GM19468 (cell line): ENCODE data around the gene RIN3.

Experiments
- ATAC-seq: cut with Tn5 transposase; IDR thresholded peaks from one replicate; pipeline ENCODE4 v1.9.1; 2021; ENCODE audit warnings: mild to moderate bottlenecking, moderate library complexity, moderate number of reproducible peaks; ENCODE audit not compliant: unreplicated experiment; ENCODE audit errors: extremely low read depth

RIN3 gene

DNA sequence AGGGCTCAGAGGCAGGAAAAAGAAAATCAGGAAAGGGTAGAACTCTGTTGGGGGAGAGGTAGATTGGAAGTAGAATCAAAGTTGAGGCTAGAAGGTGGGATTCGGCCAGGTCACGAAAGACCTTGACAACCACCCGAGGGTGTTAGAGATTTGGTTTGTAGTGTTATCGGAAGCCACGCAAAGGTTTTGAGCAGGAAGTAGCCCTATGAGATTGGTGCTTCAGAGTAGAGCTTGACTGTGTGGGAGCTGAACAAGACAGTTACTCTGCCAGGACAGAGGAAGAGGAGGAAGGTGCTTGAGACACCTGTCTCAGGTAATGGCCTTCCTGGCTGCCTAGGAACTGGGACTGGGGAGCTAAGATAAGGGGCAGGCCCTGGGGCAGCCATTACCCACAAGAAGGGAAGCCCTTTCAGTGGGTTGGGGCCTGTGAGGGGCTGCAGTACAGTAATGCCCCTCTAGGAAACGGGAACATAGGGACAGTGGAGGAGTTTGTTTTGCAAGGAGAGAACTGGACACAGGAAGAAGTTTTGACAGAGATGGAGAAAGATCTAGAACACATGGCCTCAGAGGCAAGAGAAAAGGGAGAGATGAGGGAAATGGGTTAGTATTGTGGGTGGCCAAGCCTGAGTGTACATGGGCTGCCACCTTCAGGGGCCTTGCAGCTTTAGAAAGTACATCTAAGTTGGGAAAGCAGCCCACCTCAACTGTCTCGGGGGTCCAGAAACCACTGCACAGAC is 73.5 kb downstream of the RIN3 start:
- ATAC-seq: no peak

DNA sequence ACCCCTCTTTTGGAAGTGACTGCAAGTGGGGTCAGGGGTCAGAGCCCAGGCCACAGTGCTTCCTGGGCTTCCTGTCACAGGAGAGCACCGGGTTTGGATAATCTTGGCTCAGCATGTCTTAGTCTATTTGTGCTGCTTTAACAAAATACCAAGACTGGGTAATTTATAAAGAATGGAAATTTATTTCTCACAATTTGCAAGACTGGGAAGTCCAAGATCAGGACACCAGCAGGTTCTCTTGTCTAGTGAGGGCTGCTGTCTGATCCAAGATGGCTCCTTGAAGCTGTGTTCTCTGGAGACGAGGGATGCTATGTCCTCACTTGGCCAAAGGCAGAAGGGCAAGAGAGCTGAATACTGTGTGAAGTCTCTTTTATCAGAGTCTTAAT is 74.1 kb downstream of the RIN3 start:
- ATAC-seq: no peak

DNA sequence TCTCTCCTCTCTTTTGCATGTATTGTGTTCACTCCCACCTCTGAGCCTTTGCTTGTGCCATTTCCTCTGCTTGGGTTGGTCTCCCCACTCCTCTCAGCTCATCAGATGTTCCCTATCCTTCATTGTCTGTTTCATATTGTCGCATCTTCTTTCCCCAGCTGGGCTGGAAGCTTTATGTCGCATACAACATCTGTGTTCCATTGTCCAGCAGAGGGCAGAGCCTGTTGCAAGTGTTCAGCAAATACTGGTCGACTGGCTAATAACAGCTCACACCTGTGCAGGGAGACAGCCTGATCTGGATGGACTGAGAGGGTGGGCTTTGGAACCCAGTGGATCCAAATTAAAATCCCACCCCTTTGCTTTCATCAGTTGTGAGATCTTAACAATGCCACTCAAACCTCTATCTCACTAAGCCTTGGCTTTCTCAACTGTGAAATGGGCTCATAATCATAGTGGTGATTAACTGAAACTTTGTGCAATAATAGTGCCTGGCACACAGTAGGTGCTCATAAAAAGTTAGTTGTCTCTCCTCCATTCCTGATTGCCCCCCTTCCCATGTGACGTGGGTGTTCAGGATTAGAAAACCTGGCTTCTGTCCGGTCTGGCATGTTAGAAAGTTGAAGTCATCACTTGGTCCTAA is 75.8 kb downstream of the RIN3 start:
- no peak for ATAC-seq

DNA sequence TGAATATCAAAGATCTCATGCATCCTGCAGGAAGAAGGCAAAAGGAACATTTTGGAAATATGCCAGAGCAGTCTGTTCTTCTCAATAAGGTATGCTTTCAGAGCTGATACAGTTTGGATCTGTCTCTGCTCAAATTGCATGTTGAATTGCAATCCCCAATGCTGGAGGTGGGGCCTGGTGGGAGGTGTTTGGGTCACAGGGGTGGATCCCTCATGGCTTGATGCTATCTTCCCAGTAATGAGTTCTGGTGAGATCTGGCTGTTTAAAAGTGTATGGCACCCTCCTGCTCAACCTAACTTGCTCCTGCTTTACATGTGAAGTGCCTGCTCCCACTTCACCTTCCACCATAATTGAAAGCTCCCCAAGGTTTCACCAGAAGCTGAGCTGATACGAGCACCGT is 76.6 kb downstream of the RIN3 start:
- ATAC-seq: no peak

DNA sequence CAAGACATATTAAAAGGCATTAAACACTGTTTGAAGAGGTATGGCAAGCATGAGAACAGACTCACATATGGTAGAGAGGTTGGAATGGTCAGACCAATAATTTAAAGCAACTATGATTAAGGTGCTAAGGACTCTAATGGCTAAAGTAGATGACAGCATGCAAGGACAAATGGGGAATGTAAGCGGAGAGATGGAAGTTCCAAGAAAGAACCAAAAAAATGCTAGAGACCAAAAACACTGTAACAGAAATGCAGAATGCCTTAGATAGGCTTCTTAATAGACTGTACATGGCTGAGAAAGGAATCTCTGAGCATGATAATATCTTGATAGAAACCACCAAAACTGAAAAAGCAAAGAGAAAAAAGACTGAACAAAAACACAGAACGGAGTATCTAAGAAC is 77.4 kb downstream of the RIN3 start:
- ATAC-seq: no peak

DNA sequence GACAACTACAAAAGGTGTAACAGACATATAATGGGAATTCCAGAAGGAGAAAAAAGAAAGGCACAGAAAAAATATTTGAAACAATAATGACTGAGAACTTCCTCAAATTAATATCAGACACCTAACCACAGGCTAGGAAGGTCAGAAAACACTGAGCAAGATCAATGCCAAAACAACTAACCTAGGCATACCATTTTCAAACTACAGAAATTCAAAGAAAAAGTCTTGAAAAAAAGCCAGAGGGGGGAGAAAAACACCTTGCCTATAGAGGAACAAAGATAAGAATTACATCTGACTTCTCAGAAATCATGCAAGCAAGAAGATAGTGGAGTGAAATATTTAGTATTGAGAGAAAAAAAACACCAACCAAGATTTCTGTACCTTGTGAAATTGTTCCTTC is 77.8 kb downstream of the RIN3 start:
- no peak for ATAC-seq

DNA sequence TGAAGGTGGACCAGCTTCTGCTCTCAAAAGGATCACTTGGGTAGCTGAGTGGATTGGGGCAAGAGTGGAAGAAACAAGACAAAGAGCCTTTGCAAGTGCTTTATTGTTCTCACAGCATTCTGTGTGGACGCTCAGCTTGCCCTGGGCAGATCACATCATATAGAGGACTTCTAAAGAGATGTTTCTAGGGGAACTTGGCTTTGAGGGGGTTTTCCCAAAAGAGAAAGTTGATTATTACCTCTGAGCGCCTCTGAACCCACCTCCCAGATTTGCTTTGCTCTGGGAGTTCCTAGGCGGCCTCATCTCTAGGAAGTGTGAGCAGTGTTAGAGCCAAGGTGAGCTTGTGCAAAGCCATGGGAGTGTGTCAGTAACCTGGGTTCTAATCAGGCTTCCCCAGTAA is 81.7 kb downstream of the RIN3 start:
- no peak for ATAC-seq

DNA sequence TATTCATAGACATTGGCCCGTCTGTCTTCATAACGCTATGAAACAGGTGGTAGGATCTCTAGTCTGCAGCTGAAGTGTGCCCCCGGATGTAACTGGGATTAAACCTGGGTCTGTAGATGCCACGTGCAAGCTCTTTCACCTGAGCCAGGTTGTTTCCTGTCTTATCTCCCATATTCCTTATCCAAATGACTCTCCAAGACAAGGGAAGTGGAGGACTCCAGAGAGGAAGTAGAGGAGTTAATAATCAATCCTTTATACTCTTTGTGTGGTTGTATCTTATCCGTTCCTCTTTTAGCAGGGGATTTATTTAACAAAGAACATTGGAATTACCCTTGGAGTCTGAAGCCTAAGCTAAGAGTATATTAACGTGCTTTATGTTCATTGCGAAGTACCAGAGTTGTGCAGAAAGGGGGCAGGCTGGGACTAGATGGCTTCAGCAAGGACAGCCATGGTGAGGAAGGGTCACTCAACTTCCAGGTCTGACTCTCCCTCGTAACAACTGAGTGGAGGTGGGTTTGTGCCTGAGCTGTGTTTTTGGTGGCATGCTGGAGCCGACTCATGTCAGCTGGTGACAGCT is 82.8 kb downstream of the RIN3 start:
- ATAC-seq: no peak

DNA sequence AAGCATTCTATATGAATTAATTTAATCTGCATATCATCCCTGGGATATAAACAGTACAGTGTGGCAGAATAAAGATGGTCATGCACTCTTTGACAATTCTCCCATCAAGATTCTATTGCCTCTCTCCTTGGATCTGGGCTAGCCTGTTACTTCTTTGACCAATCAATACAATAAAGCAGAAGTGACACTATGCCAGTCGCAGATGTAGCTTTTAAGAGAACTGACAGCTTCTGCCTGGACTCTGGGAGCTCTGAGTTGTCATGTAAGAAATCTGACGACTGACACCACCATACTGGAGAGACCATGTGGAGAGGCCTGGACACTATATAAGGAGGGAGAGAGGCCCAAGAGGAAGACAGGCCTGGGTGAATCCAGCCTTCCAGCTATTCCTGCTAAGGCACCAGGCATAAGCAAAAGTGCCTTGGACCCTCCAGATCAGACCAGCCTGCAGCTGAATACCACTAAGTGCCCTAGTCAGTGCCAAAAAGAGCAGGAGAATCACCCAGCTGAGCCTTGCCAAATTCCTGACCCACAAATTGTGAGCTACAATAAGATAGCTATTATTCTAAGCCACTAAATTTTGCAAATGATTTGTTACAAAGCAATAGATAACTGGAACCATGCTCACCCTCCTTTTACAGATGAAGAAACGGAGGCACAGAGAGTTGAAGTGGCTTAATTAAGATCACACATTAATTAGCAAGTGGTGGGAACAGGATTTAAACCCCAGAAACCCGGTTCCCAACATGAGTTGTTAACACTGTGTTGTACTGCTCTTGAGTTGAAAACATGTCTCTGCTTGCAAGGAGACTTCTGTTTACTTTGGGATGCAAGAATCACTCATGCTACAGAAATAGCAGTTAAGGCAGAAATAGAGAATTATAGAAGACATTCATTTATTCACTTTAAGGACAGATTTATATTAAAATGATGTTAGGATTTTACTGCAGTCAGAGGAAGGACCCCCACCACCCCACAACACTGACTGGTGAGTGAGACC is 84.6 kb downstream of the RIN3 start:
- no peak for ATAC-seq

DNA sequence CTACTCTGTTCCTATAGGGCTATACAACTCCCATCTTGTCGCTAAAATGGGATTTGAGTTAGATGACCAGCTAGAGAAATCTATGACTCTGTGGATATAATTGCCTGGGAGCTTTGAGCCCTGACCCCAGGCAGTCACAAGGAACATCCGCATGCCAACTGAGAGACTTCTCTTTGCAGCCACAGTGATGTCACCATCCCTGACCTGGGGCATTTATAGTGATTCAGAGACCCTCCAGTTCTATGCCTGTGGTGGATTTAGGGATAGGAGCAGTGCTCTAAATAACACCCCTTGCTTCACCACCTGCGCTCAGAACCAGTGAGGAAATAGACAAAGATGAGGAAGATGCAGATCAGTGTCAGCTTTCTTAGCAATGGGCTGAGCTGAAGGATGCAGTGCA is 86.2 kb downstream of the RIN3 start:
- no peak for ATAC-seq

DNA sequence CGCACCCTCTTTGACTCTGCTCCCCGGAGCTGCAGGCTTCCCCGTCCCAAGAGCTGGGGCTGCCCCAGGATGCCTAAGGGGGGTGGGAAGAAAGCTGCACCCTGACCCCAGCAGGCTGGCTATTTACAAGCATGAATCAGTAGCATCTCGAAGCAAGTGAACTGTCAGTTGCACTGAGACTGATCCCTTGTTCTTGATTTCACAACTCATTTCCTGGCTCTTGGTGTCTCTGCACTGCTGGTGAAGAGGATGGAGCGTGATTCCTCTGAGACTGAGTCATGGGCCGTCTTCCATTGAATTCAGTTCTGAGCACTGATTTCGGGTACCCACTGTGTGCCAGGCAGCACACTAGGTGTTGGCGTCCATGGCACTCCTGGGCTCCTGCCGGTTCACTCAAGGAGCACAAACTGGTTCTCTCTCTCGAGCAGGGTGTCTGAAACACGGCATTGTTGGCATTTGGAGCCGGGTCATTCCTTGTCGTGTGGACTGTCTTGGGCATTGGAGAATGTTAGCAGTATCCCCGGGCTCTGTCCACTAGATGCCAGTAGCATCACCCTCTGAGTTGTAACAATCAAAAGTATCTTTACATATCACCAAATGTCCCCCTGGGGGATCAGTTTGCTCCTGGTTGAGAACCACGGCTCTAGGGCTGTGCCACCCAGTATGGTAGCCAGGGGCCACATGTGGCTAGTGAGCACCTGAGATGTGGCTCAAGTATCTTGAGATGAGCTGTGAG is 86.9 kb downstream of the RIN3 start:
- no peak for ATAC-seq

DNA sequence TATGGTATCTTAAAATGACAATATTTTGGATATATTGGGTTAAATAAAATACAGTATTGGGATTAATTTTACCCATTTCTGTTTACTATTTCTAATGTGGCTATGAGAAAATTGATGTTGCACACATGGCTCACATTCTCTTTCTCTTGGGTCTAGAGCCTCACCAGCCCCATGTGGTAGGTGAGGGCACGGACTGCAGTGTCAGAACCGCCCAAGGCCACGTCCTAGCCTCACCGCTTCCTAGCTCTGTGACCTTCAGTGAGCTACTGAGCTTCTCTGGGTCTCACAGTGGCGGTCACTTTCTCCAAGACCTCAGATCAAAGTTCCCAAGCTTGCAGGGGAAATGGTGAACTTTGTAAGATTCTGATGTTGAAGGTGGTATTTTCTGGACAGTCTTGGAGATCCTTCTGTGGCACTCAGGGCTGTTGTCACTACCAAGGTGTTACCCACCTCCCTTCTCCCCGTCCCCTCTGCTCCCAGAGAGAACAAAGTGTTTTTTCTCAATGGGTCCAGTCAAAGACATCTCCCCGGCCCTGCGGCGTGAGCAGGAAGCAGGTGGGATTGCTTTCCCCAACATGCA is 87.6 kb downstream of the RIN3 start:
- ATAC-seq: no peak

DNA sequence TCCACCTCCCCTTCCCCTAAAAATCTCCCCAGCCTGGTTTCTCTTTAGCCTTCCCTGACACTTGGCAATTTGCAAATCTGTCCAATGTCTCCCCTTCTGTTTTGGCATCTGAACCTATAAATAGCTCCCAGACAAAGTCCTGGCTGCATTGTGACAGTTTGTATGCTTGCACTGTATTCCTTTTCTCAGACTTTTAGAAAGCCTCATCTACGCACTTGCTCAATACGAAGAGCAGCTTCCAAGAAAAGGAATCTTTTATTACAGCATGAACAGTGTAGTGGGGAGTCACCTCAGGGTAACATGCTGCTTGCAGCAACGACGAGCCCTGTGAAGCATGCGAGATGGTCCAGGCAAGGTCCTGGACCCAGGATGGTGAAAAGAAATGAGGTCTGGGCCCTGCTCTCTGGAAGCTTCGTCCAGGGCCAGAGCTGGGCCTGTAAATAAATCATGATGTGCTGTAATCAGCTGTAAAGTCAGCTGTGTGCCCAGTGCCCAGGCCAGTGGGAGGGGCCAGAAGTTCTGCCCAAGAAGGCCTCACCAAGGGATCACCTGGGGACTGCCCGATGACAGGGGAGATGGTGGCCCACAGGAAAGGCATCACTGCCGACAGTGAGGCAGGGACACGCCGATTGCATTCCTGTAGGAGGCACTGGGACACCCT is 88.3 kb downstream of the RIN3 start:
- ATAC-seq: no peak

DNA sequence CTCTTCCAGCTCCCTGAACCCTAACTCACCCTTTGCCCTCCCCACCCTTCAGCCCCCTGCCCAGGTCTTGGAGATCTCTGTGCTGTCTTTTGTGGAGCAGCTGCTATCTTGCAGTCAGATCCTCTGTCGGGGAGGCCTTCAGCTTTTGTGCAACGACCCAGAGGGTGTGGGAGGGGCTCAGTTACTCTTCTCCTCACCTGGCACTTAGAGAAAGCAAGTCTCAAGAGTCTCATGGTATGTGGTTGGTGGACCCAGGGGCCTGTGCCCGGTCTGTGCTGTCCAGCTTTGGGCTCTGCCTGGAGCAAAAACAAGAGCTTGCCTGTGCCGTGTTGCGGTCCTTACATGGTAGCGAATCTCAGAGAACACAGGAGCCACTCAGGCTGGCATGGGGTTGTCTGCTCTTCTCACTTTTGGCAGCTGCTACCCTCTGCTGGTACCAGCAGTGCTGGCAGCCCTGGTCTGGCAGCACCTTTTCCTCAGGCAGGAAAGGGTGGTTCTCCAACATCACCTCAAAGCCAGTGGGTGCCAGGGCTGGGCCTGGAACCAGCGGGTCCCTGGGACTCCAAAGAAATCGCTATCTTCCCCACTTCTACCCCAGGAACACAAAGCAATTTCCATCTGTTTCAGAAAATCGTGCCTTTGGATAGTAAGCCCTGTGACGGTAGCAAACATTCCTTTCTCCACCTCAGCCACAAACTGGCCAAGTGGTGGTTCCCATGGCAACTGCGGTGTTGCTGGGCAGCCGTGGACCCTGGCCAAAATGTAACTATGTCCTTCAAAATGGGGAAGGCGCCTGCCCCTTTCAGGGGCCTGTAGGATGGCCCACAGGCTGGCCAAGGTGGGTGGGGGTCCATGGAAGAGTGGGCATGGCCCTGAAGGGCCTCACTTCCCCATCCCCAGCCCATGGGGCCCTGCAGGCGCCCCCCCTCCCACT is 90.0 kb downstream of the RIN3 start:
- no peak for ATAC-seq

DNA sequence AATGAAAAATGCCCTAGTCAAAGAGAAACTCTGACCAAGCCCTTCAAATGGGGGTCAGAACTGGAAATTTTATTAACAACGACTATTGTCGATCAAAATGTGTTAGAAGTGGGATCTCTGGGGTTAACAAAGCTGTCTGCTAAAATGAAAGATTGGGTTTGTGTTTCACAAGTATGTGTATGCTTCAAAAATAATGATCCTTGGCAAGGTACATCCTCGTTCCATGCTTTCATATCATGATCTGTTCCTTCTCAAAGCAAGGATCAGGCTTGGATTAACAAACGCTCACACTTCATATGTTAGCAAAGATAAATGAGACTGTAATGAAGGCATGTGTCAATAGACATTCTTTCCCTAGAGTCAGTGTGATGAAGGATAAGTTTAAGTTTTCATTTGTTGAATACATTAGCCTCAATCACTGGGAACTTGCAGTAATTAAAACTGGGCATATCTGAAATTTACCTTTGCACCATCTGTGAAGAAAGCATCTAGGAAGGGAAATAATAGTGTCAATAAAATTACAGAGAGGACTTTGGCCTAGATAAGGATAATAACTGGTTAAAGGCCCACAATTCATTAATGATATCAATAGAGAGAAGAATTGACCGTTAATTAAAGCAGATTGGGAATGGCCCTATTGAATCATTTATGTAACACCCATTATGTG is 91.8 kb downstream of the RIN3 start:
- no peak for ATAC-seq

DNA sequence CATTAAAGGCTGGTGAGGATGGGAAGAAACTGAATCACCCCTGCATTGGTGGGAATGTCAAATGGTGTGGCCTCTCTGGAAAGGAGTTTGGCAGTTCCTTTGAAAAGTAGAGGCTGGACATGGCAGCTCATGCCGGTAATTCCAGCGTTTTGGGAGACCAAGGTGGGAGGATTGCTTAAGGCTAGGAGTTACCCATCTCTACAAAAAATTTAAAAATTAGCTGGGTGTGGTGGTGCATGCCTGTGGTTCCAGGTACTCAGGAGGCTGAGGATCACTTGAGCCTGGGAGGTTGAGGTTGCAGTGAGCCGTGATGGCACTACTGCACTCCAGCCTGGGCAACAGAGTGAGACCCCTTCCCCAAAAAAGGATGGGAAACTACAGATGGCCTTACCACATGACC is 93.7 kb downstream of the RIN3 start:
- ATAC-seq: no peak

DNA sequence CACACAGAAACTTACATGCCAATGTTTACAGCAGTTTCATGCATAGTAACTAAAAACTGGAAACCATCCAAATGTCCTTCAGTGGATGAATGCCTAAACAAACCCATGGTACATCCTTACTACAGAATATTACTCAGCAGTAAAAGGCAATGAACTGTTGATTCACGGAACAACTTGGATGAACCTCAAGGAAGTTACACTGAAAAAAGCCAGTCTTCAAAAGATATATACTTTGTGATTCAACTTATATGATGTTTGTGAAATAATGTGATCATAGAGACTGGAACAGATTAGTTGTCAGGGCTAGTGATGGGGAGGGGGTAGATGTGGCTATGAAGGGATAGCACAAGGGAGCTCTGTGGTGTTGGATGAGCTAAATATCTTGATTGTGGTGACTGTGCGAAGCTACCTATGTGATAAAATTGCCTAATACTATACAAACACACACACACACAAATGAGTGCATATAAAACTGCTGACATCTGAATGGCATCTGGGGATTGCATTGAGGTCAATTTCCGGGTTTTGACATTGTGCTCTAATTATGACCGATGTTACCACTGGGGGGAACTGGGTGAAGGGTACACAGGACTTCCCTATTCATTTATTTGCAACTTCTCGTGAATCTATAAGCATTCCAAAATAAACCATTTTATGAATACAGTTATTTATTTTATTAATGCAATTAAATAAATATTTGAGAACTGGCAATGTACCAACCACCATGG is 94.3 kb downstream of the RIN3 start:
- ATAC-seq: no peak
